ENCODE data around the gene FAM241B.

Gene FAM241B

DNA sequence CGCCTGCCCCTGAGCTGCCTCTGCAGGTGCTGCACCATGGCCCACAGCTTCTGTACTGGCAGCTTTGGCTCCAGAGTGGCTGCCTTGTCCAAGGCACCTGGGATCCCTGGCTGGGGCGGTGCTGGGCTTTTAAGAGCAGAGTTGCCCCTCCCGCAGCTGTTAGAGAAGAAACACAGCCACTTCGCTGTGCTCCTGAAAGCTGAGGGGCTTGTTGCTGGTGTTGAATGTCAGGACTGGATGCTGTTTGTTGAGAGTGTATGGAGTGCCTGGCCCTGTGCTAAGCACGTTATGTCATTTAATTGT is 6.2 kb downstream of the FAM241B start:
- Histone ChIP-seq H3K4me3 (ENCODE audit: low read depth, low read length) (no peak overlapping the region), H3K36me3 (ENCODE audit: control insufficient read depth in 2 of 2, insufficient read depth in 1 of 2, low read length in 2 of 2) (peaks cover 0 to 34% of the 10 kb centered on the region in 2 experiments; a peak in 1 of 3 replicates), H3K4me1 (ENCODE audit: control insufficient read depth, insufficient read depth, low read length) (no peaks in the 10 kb centered on the region), H3K9me3 (ENCODE audit: control insufficient read depth, insufficient read depth, low read depth, low read length) (no peaks in the 10 kb centered on the region), H3K27ac (ENCODE audit: extremely low read depth, low read depth, low read length) (no peak overlapping the region)
- POLR2A ChIA-PET = interaction anchor here (1.2 kb wide), 1 partner anchor 121 kb away, joined by 4 read pairs; no protein-coding TSS in a partner anchor
- TF ChIP-seq, protein P1, sequence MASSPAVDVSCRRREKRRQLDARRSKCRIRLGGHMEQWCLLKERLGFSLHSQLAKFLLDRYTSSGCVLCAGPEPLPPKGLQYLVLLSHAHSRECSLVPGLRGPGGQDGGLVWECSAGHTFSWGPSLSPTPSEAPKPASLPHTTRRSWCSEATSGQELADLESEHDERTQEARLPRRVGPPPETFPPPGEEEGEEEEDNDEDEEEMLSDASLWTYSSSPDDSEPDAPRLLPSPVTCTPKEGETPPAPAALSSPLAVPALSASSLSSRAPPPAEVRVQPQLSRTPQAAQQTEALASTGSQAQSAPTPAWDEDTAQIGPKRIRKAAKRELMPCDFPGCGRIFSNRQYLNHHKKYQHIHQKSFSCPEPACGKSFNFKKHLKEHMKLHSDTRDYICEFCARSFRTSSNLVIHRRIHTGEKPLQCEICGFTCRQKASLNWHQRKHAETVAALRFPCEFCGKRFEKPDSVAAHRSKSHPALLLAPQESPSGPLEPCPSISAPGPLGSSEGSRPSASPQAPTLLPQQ (tag by site-specific recombination; IDR thresholded peaks at IDR 0.05) = no peak
- 0 out of 2 replicates have a peak, but pooled peaks have one; percentile 9 for TF ChIP-seq ZNF341 (tag by site-specific recombination; IDR thresholded peaks at IDR 0.05; ENCODE audit: low read depth)
- CTCF ChIA-PET = interaction anchor here (0.5 to 12.2 kb wide), 8 partner anchors 8 to 125 kb away, joined by 3 to 284 read pairs (median 8); partner anchors contain the start of gene FAM241B

- TF ChIP-seq, protein P2, sequence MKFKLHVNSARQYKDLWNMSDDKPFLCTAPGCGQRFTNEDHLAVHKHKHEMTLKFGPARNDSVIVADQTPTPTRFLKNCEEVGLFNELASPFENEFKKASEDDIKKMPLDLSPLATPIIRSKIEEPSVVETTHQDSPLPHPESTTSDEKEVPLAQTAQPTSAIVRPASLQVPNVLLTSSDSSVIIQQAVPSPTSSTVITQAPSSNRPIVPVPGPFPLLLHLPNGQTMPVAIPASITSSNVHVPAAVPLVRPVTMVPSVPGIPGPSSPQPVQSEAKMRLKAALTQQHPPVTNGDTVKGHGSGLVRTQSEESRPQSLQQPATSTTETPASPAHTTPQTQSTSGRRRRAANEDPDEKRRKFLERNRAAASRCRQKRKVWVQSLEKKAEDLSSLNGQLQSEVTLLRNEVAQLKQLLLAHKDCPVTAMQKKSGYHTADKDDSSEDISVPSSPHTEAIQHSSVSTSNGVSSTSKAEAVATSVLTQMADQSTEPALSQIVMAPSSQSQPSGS (tag by site-specific recombination; IDR thresholded peaks at IDR 0.05; ENCODE audit: low read depth) = no peak
- no peak for TF ChIP-seq ZNF544 (tag by site-specific recombination; IDR thresholded peaks at IDR 0.05)
- peak; percentile 54 for TF ChIP-seq CTCF (tag by site-specific recombination; IDR thresholded peaks at IDR 0.05)
- TF ChIP-seq ZBTB48 (tag by site-specific recombination; IDR thresholded peaks at IDR 0.05) = no peak
- TF ChIP-seq ZNF654 (tag by site-specific recombination; IDR thresholded peaks at IDR 0.05; ENCODE audit: low read depth) = peak; percentile 37
- Histone ChIP-seq H3K4me3 (ENCODE audit: low read depth, low read length) (no peak overlapping the region), H3K4me1 (ENCODE audit: control insufficient read depth, insufficient read depth, low read length) (no peaks in the 10 kb centered on the region), H3K27ac (ENCODE audit: extremely low read depth, low read depth, low read length) (no peak overlapping the region), H3K9me3 (ENCODE audit: control insufficient read depth, insufficient read depth, low read depth, low read length) (no peaks in the 10 kb centered on the region), H3K36me3 (ENCODE audit: control insufficient read depth in 2 of 2, insufficient read depth in 1 of 2, low read length in 2 of 2) (peaks cover 0 to 29% of the 10 kb centered on the region in 2 experiments; a peak in 1 of 3 replicates)
- ChIA-PET CTCF (interaction anchor here (0.5 to 12.2 kb wide), 23 partner anchors 8 to 396 kb away, joined by 3 to 284 read pairs (median 4); partner anchors contain the start of genes FAM241B and TACR2), POLR2A (interaction anchor here (1.2 kb wide), 1 partner anchor 121 kb away, joined by 4 read pairs; no protein-coding TSS in a partner anchor)
Measured at GRCh38 chr10:69636626-69637605, 6.9 kb downstream of the FAM241B start.

GRCh38 chr10:69638642-69639041 is 8.6 kb downstream of the FAM241B start:
- H3K4me1 ChIP-seq (ENCODE audit: control insufficient read depth, insufficient read depth, low read length) = no peaks in the 10 kb centered on the region
- CTCF ChIA-PET = interaction anchor here (0.6 to 12.2 kb wide), 10 partner anchors 9 to 231 kb away, joined by 3 to 284 read pairs (median 7); partner anchors contain the start of gene FAM241B
- H3K4me3 ChIP-seq (ENCODE audit: low read depth, low read length) = no peak overlapping the region
- H3K27ac ChIP-seq (ENCODE audit: extremely low read depth, low read depth, low read length) = no peak overlapping the region
- H3K9me3 ChIP-seq (ENCODE audit: control insufficient read depth, insufficient read depth, low read depth, low read length) = no peaks in the 10 kb centered on the region
- H3K36me3 ChIP-seq (ENCODE audit: control insufficient read depth in 2 of 2, insufficient read depth in 1 of 2, low read length in 2 of 2) = peaks cover 0 to 15% of the 10 kb centered on the region in 2 experiments; a peak in 1 of 3 replicates
- POLR2A ChIA-PET = interaction anchor here (1.3 kb wide), 1 partner anchor 123 kb away, joined by 5 read pairs; no protein-coding TSS in a partner anchor
- no peak for TF ChIP-seq ZSCAN16 (tag by site-specific recombination; IDR thresholded peaks at IDR 0.05)
- no peak for TF ChIP-seq ZBTB21 (tag by site-specific recombination; IDR thresholded peaks at IDR 0.05)
- no peak for TF ChIP-seq SALL2 (tag by site-specific recombination; IDR thresholded peaks at IDR 0.05; ENCODE audit: borderline replicate concordance)
- no peak for TF ChIP-seq ZNF660 (tag by site-specific recombination; IDR thresholded peaks at IDR 0.05)
- TF ChIP-seq ZNF311 (tag by site-specific recombination; IDR thresholded peaks at IDR 0.05; ENCODE audit: borderline replicate concordance) = no peak
- TF ChIP-seq ZNF133 (tag by site-specific recombination; IDR thresholded peaks at IDR 0.05) = no peak
- TF ChIP-seq ZNF501 (tag by site-specific recombination; IDR thresholded peaks at IDR 0.05) = no peak
- TF ChIP-seq, protein P3, sequence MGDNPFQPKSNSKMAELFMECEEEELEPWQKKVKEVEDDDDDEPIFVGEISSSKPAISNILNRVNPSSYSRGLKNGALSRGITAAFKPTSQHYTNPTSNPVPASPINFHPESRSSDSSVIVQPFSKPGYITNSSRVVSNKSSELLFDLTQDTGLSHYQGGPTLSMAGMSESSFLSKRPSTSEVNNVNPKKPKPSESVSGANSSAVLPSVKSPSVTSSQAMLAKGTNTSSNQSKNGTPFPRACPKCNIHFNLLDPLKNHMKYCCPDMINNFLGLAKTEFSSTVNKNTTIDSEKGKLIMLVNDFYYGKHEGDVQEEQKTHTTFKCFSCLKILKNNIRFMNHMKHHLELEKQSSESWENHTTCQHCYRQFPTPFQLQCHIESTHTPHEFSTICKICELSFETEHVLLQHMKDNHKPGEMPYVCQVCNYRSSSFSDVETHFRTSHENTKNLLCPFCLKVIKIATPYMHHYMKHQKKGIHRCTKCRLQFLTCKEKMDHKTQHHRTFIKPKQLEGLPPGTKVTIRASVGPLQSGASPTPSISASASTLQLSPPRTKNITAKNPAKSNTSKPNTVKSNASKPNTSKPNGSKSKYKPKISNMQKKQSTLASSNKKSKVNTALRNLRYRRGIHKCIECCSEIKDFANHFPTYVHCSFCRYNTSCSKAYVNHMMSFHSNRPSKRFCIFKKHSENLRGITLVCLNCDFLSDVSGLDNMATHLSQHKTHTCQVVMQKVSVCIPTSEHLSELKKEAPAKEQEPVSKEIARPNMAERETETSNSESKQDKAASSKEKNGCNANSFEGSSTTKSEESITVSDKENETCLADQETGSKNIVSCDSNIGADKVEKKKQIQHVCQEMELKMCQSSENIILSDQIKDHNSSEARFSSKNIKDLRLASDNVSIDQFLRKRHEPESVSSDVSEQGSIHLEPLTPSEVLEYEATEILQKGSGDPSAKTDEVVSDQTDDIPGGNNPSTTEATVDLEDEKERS (tag by site-specific recombination; IDR thresholded peaks at IDR 0.05) = no peak
- TF ChIP-seq ZBTB1 (tag by site-specific recombination; IDR thresholded peaks at IDR 0.05) = no peak
- no peak for TF ChIP-seq ZBTB8A (tag by site-specific recombination; IDR thresholded peaks at IDR 0.05)
- no peak for TF ChIP-seq SCRT1 (tag by site-specific recombination; IDR thresholded peaks at IDR 0.05; ENCODE audit: borderline replicate concordance)
- no peak for TF ChIP-seq KLF8 (tag by site-specific recombination; IDR thresholded peaks at IDR 0.05)
- TF ChIP-seq ZNF292 (tag by site-specific recombination; IDR thresholded peaks at IDR 0.05; ENCODE audit: borderline replicate concordance, low read depth) = no peak
- no peak for TF ChIP-seq ZFP37 (tag by site-specific recombination; IDR thresholded peaks at IDR 0.05)
- no peak for TF ChIP-seq ZNF132 (tag by site-specific recombination; IDR thresholded peaks at IDR 0.05; ENCODE audit: borderline replicate concordance)
